ENCODE data around the gene LDLRAD4.

The LDLRAD4 gene

GRCh38 chr18:13452388-13452811 is 233.8 kb downstream of the LDLRAD4 start:
- no peak overlapping the region for H3K9ac ChIP-seq (ENCODE audit: low read depth, low read length, poor library complexity)
- no peak overlapping the region for H2AFZ ChIP-seq (ENCODE audit: low read length)
- no peak overlapping the region for H2BK15ac ChIP-seq (ENCODE audit: low read length)
- H3K27me3 ChIP-seq (ENCODE audit: control insufficient read depth in 3 of 3, insufficient read depth in 3 of 3, low read depth in 1 of 3, low read length in 3 of 3) = peaks cover 0 to 49% (median 3%) of the 10 kb centered on the region in 3 experiments
- no peaks in the 10 kb centered on the region for H3K36me3 ChIP-seq (replicated peaks in 1 of 2; ENCODE audit: control insufficient read depth in 2 of 2, insufficient read depth in 2 of 2, low read length in 2 of 2)
- no peak overlapping the region for H3K27ac ChIP-seq (replicated peaks; ENCODE audit: low read length)
- H2AK5ac ChIP-seq (ENCODE audit: low read depth, low read length) = no peak overlapping the region
- H2BK5ac ChIP-seq (ENCODE audit: low read length) = no peak overlapping the region
- no peak overlapping the region for H4K91ac ChIP-seq (ENCODE audit: low read depth, low read length, poor library complexity)
- H3K4ac ChIP-seq (ENCODE audit: low read length) = no peak overlapping the region
- no peak overlapping the region for H2BK120ac ChIP-seq (ENCODE audit: low read depth, low read length)
- peaks cover 4 to 10% of the 10 kb centered on the region in 2 donors for H3K4me1 ChIP-seq (ENCODE audit: control insufficient read depth in 2 of 2, insufficient read depth in 1 of 2, low read depth in 1 of 2, low read length in 2 of 2)
- no peak overlapping the region for H4K8ac ChIP-seq (ENCODE audit: low read depth, low read length)
- no peak overlapping the region for H2BK12ac ChIP-seq (ENCODE audit: low read length)
- peak overlapping the region; percentile 11 for H3K18ac ChIP-seq (ENCODE audit: low read length)
- no peaks in the 10 kb centered on the region for H3K9me3 ChIP-seq (replicated peaks in 1 of 2; ENCODE audit: control insufficient read depth in 2 of 2, insufficient read depth in 1 of 2, low read depth in 1 of 2, low read length in 2 of 2)
- H3K4me3 ChIP-seq (ENCODE audit: low read length in 2 of 2) = no peak overlapping the region
- no peak overlapping the region for H3K14ac ChIP-seq (ENCODE audit: low read length)
- H3K79me1 ChIP-seq (ENCODE audit: low read depth, low read length) = no peaks in the 10 kb centered on the region
- WGBS, 2 donors (ENCODE audit: extremely low coverage in 2 of 2, insufficient read length in 2 of 2, insufficient replicate concordance in 1 of 2) = no CpG with 5 or more reads among the region's 8 CpGs
- H3K4me2 ChIP-seq (ENCODE audit: insufficient read depth, low read length, poor library complexity, severe bottlenecking) = no peak overlapping the region
- H3K23ac ChIP-seq (ENCODE audit: low read depth, low read length, poor library complexity) = no peak overlapping the region
- DNase-seq (ENCODE audit: low spot score) = no peak

DNA sequence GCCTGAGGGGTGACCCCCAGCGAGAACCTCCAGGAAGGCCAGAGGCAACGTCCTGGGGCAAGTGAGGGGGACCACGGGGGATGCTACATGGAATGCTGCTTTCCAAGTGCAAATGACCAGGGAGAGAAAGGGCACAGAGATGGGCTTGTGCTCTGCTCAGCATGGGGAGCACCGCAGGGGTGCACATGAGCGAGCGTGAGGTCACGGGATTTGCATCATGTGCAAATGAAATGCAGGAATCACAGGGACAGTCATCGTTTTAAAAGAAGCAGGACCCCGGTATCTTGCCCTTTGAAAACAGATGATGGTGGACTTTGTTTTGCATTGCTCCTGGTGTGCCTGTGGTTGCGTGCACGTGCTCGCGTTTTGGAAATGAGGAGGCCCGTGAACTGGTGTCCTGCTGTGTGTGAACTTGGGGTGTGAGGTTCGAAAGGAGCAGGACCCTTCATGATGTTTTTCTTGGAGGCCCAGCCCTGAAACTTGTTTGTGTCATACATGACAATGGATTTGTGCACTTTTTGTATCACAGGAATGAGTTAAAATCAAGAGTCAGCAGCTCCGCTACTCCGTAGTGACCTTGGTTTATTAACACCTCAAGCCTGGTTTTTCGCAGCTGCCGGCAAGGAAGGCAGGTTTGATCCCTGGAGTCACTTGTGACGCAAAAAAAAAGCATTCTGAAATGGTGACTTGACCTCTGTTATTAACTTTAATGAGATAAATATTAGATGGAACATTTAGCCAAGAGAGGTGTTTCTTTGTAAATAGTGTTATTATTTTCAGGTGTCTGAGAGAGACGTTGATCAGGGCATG is 234.5 kb downstream of the LDLRAD4 start:
- no peaks in the 10 kb centered on the region for H3K36me3 ChIP-seq (replicated peaks in 1 of 2; ENCODE audit: control insufficient read depth in 2 of 2, insufficient read depth in 2 of 2, low read length in 2 of 2)
- no peak overlapping the region for H3K4me2 ChIP-seq (ENCODE audit: insufficient read depth, low read length, poor library complexity, severe bottlenecking)
- H3K23ac ChIP-seq (ENCODE audit: low read depth, low read length, poor library complexity) = no peak overlapping the region
- no peak overlapping the region for H3K14ac ChIP-seq (ENCODE audit: low read length)
- H2BK5ac ChIP-seq (ENCODE audit: low read length) = no peak overlapping the region
- no peak overlapping the region for H4K8ac ChIP-seq (ENCODE audit: low read depth, low read length)
- no peak overlapping the region for H4K91ac ChIP-seq (ENCODE audit: low read depth, low read length, poor library complexity)
- H3K9me3 ChIP-seq (replicated peaks in 1 of 2; ENCODE audit: control insufficient read depth in 2 of 2, insufficient read depth in 1 of 2, low read depth in 1 of 2, low read length in 2 of 2) = no peaks in the 10 kb centered on the region
- no peak overlapping the region for H3K18ac ChIP-seq (ENCODE audit: low read length)
- no peak for DNase-seq (ENCODE audit: low spot score)
- H2BK12ac ChIP-seq (ENCODE audit: low read length) = peak overlapping the region; percentile 26
- H3K27me3 ChIP-seq (ENCODE audit: control insufficient read depth in 3 of 3, insufficient read depth in 3 of 3, low read depth in 1 of 3, low read length in 3 of 3) = peaks cover 0 to 42% (median 3%) of the 10 kb centered on the region in 3 experiments
- H3K79me1 ChIP-seq (ENCODE audit: low read depth, low read length) = no peaks in the 10 kb centered on the region
- no peak overlapping the region for H2BK15ac ChIP-seq (ENCODE audit: low read length)
- H2AFZ ChIP-seq (ENCODE audit: low read length) = no peak overlapping the region
- no peak overlapping the region for H3K4ac ChIP-seq (ENCODE audit: low read length)
- peaks cover 4 to 7% of the 10 kb centered on the region in 2 donors for H3K4me1 ChIP-seq (ENCODE audit: control insufficient read depth in 2 of 2, insufficient read depth in 1 of 2, low read depth in 1 of 2, low read length in 2 of 2)
- H3K9ac ChIP-seq (ENCODE audit: low read depth, low read length, poor library complexity) = no peak overlapping the region
- no peak overlapping the region for H2BK120ac ChIP-seq (ENCODE audit: low read depth, low read length)
- no peak overlapping the region for H3K4me3 ChIP-seq (ENCODE audit: low read length in 2 of 2)
- no peak overlapping the region for H3K27ac ChIP-seq (replicated peaks; ENCODE audit: low read length)
- no CpG with 5 or more reads among the region's 21 CpGs for WGBS, 2 donors (ENCODE audit: extremely low coverage in 2 of 2, insufficient read length in 2 of 2, insufficient replicate concordance in 1 of 2)
- H2AK5ac ChIP-seq (ENCODE audit: low read depth, low read length) = no peak overlapping the region

DNA sequence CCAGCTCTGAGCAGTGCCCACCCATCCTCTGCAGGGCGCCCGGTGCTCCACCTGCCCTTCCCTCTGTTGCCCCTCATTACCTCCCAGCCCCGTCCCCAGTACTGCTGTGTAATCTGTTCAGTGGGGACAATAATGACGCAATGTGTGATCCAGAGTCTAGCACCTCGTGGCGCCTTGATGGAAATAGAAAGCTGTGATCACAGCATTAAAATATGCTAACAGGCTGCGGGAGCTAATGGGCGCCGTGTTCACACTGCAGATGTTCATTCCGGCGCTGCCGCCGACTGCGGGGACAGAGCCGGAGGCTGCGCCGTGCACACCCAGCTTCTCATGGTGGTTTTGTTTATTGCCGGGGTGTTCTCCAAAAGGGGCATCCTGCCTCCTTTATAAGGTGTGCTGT is 235.2 kb downstream of the LDLRAD4 start:
- no peak overlapping the region for H3K4ac ChIP-seq (ENCODE audit: low read length)
- no peak overlapping the region for H2BK120ac ChIP-seq (ENCODE audit: low read depth, low read length)
- no peaks in the 10 kb centered on the region for H3K9me3 ChIP-seq (replicated peaks in 1 of 2; ENCODE audit: control insufficient read depth in 2 of 2, insufficient read depth in 1 of 2, low read depth in 1 of 2, low read length in 2 of 2)
- peaks cover 0 to 36% (median 3%) of the 10 kb centered on the region in 3 experiments for H3K27me3 ChIP-seq (ENCODE audit: control insufficient read depth in 3 of 3, insufficient read depth in 3 of 3, low read depth in 1 of 3, low read length in 3 of 3)
- H3K23ac ChIP-seq (ENCODE audit: low read depth, low read length, poor library complexity) = no peak overlapping the region
- H2BK12ac ChIP-seq (ENCODE audit: low read length) = no peak overlapping the region
- no peak overlapping the region for H2BK15ac ChIP-seq (ENCODE audit: low read length)
- H3K4me3 ChIP-seq (ENCODE audit: low read length in 2 of 2) = no peak overlapping the region
- H3K79me1 ChIP-seq (ENCODE audit: low read depth, low read length) = no peaks in the 10 kb centered on the region
- no peak overlapping the region for H4K8ac ChIP-seq (ENCODE audit: low read depth, low read length)
- H3K18ac ChIP-seq (ENCODE audit: low read length) = no peak overlapping the region
- H2BK5ac ChIP-seq (ENCODE audit: low read length) = no peak overlapping the region
- peaks cover 4 to 7% of the 10 kb centered on the region in 2 donors for H3K4me1 ChIP-seq (ENCODE audit: control insufficient read depth in 2 of 2, insufficient read depth in 1 of 2, low read depth in 1 of 2, low read length in 2 of 2)
- no peak for DNase-seq (ENCODE audit: low spot score)
- no peak overlapping the region for H4K91ac ChIP-seq (ENCODE audit: low read depth, low read length, poor library complexity)
- H3K9ac ChIP-seq (ENCODE audit: low read depth, low read length, poor library complexity) = no peak overlapping the region
- WGBS, 2 donors (ENCODE audit: extremely low coverage in 2 of 2, insufficient read length in 2 of 2, insufficient replicate concordance in 1 of 2) = no CpG with 5 or more reads among the region's 18 CpGs
- no peaks in the 10 kb centered on the region for H3K36me3 ChIP-seq (replicated peaks in 1 of 2; ENCODE audit: control insufficient read depth in 2 of 2, insufficient read depth in 2 of 2, low read length in 2 of 2)
- no peak overlapping the region for H3K14ac ChIP-seq (ENCODE audit: low read length)
- H2AK5ac ChIP-seq (ENCODE audit: low read depth, low read length) = no peak overlapping the region
- H2AFZ ChIP-seq (ENCODE audit: low read length) = no peak overlapping the region
- H3K4me2 ChIP-seq (ENCODE audit: insufficient read depth, low read length, poor library complexity, severe bottlenecking) = no peak overlapping the region
- H3K27ac ChIP-seq (replicated peaks; ENCODE audit: low read length) = no peak overlapping the region

DNA sequence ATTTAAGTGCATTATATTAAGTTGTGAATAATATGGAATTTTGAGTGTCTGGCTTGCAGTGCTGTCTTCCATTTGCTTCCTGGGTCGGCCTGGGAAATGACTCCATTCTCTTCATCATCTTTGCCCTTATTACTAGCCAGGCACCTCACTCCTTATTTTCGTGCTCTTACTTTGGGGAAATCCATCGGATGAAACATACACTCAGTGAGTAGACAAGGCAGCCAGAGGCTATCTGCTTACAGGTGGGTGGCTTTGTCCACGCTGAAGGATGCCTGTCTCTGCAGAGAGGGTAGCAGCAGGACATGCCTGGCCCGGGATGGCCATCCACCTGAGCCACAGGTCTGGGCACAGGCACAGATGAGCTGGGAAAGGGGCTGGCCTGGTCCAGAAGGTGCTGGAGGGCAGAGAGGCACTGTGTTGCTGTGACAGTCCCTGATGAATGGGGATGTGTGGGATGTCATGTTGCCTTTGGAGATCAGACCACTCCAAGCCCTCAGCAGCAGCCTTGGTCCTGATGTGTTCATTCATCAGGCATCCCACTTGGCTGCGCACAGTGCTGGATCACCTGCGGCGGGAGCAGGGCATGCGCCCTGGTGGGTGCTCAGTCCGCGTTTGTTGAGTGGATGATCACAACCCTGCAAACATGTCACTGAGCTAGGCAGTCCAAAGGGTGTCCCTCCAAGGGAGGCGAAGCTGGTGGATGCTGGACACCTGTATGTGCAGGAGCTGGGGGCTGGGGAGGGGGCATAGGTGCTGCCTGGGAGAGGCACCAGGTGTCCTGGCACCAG is 236.0 kb downstream of the LDLRAD4 start:
- H2BK120ac ChIP-seq (ENCODE audit: low read depth, low read length) = no peak overlapping the region
- H3K27ac ChIP-seq (replicated peaks; ENCODE audit: low read length) = no peak overlapping the region
- H3K14ac ChIP-seq (ENCODE audit: low read length) = no peak overlapping the region
- no peak overlapping the region for H3K23ac ChIP-seq (ENCODE audit: low read depth, low read length, poor library complexity)
- WGBS, 2 donors (ENCODE audit: extremely low coverage in 2 of 2, insufficient read length in 2 of 2, insufficient replicate concordance in 1 of 2) = no CpG with 5 or more reads among the region's 12 CpGs
- H3K4ac ChIP-seq (ENCODE audit: low read length) = no peak overlapping the region
- no peaks in the 10 kb centered on the region for H3K9me3 ChIP-seq (replicated peaks in 1 of 2; ENCODE audit: control insufficient read depth in 2 of 2, insufficient read depth in 1 of 2, low read depth in 1 of 2, low read length in 2 of 2)
- H2AK5ac ChIP-seq (ENCODE audit: low read depth, low read length) = no peak overlapping the region
- no peak overlapping the region for H4K91ac ChIP-seq (ENCODE audit: low read depth, low read length, poor library complexity)
- no peak for DNase-seq (ENCODE audit: low spot score)
- no peak overlapping the region for H4K8ac ChIP-seq (ENCODE audit: low read depth, low read length)
- H3K9ac ChIP-seq (ENCODE audit: low read depth, low read length, poor library complexity) = no peak overlapping the region
- peak overlapping the region; percentile 39 for H3K18ac ChIP-seq (ENCODE audit: low read length)
- H3K27me3 ChIP-seq (ENCODE audit: control insufficient read depth in 3 of 3, insufficient read depth in 3 of 3, low read depth in 1 of 3, low read length in 3 of 3) = peaks cover 0 to 29% (median 3%) of the 10 kb centered on the region in 3 experiments
- H3K4me3 ChIP-seq (ENCODE audit: low read length in 2 of 2) = no peak overlapping the region
- H3K4me2 ChIP-seq (ENCODE audit: insufficient read depth, low read length, poor library complexity, severe bottlenecking) = no peak overlapping the region
- H2AFZ ChIP-seq (ENCODE audit: low read length) = no peak overlapping the region
- H2BK15ac ChIP-seq (ENCODE audit: low read length) = no peak overlapping the region
- no peaks in the 10 kb centered on the region for H3K79me1 ChIP-seq (ENCODE audit: low read depth, low read length)
- no peaks in the 10 kb centered on the region for H3K36me3 ChIP-seq (replicated peaks in 1 of 2; ENCODE audit: control insufficient read depth in 2 of 2, insufficient read depth in 2 of 2, low read length in 2 of 2)
- peaks cover 4 to 7% of the 10 kb centered on the region in 2 donors for H3K4me1 ChIP-seq (ENCODE audit: control insufficient read depth in 2 of 2, insufficient read depth in 1 of 2, low read depth in 1 of 2, low read length in 2 of 2)
- no peak overlapping the region for H2BK12ac ChIP-seq (ENCODE audit: low read length)
- no peak overlapping the region for H2BK5ac ChIP-seq (ENCODE audit: low read length)
